Fibroblast of skin of left biceps (primary cell): ENCODE data around the gene PDIA5.
"Not testable (repeated sequence)": the region's sequence is repeated elsewhere in the genome, so short reads cannot be mapped to it uniquely, and the experiment has no call there.

Experiments used
- DNase-seq, 2 experiments: peaks; one replicate each; pipeline ENCODE4 v3.0.0-alpha.2; 2013; ENCODE audit warnings: low read depth in 2 of 2

The PDIA5 gene

GRCh38 chr3:123148772-123149171 is 81.9 kb downstream of the PDIA5 start:
- DNase-seq: no peak

GRCh38 chr3:123149525-123149924 is 82.7 kb downstream of the PDIA5 start:
- no peak for DNase-seq

- no peak for DNase-seq
These were observed 83.8 kb downstream of the PDIA5 start for GRCh38 chr3:123150449-123151215.

GRCh38 chr3:123151251-123151705 is 84.5 kb downstream of the PDIA5 start:
- no peak for DNase-seq

GRCh38 chr3:123151853-123152420 is 85.1 kb downstream of the PDIA5 start:
- not testable (repeated sequence) for DNase-seq

- DNase-seq: no peak
These were observed 85.9 kb downstream of the PDIA5 start for GRCh38 chr3:123152687-123153086.

- no peak for DNase-seq
These were observed 86.5 kb downstream of the PDIA5 start for GRCh38 chr3:123153125-123154019.

GRCh38 chr3:123154020-123154985 is 87.5 kb downstream of the PDIA5 start:
- DNase-seq: no peak

GRCh38 chr3:123155471-123156011 is 88.7 kb downstream of the PDIA5 start:
- DNase-seq: no peak

- DNase-seq: no peak
These were observed 89.6 kb downstream of the PDIA5 start for GRCh38 chr3:123156276-123156995.

- DNase-seq: no peak
These were observed 90.4 kb downstream of the PDIA5 start for GRCh38 chr3:123157209-123157597.

GRCh38 chr3:123157598-123158287 is 90.9 kb downstream of the PDIA5 start:
- DNase-seq: no peak

GRCh38 chr3:123158330-123158729 is 91.5 kb downstream of the PDIA5 start:
- no peak for DNase-seq

- no peak for DNase-seq
These were observed 92.1 kb downstream of the PDIA5 start for GRCh38 chr3:123158899-123159390.

- no peak for DNase-seq
These were observed 93.3 kb downstream of the PDIA5 start for GRCh38 chr3:123159926-123160635.

- no peak for DNase-seq
These were observed 94.3 kb downstream of the PDIA5 start for GRCh38 chr3:123161167-123161566.

- DNase-seq: no peak
These were observed 96.3 kb downstream of the PDIA5 start for GRCh38 chr3:123163141-123163540.

GRCh38 chr3:123165163-123165562 is 98.3 kb downstream of the PDIA5 start:
- DNase-seq: no peak

- DNase-seq: no peak
These were observed 100.9 kb downstream of the PDIA5 start for GRCh38 chr3:123167686-123168085.
